Peyer's patch (tissue), 4 donors: ENCODE measurements around the gene AARS2. TPM values are rescaled to one million over a fixed set of nuclear protein-coding genes. Genes with fewer than 3 reads are reported as not detected.

Source experiments
- DNase-seq, 3 donors: peaks; one replicate each; pipeline ENCODE4 v3.0.0-alpha.2; 2017 to 2019
- H3K27ac ChIP-seq, 4 donors: fragments of 200-600 bp; sonication (generic); one replicate each; pipeline ENCODE4 v1.5.1; 2016 to 2019
- H3K27me3 ChIP-seq, 2 donors: fragments of 200-600 bp; sonication (generic); one replicate each; pipeline ENCODE4 v1.5.1; 2019
- H3K36me3 ChIP-seq, 3 donors: fragments of 200-600 bp; sonication (generic); one replicate each; pipeline ENCODE4 v1.5.1; 2016 to 2019
- H3K4me1 ChIP-seq, 4 donors: fragments of 200-600 bp; sonication (generic); one replicate each; pipeline ENCODE4 v1.5.1; 2016 to 2019
- H3K4me3 ChIP-seq, 4 donors: fragments of 200-600 bp; sonication (generic); 1 replicate in 3 of 4; 2 replicates in 1 of 4; pipeline ENCODE4 v1.5.1; 2016 to 2019; ENCODE audit warnings: mild to moderate bottlenecking in 1 of 4
- H3K9me3 ChIP-seq, 4 donors: fragments of 200-600 bp; sonication (generic); one replicate each; pipeline ENCODE4 v1.5.1; 2016 to 2019; ENCODE audit warnings: mild to moderate bottlenecking in 1 of 4
- POLR2A ChIP-seq, 2 donors: fragments of 450-650 bp; IDR thresholded peaks; one replicate each; pipeline ENCODE4 v1.5.1; 2017; ENCODE audit warnings: antibody characterized with exemption in 2 of 2, mild to moderate bottlenecking in 2 of 2, moderate library complexity in 2 of 2
- total RNA-seq, 4 donors: library from RNA; depleted of rRNA; stranded (reverse); fragments of >200 nt; gene quantifications; one replicate each; pipeline ENCODE4 v1.1.0, GENCODE V29; 2016
- TF ChIP-seq, protein P1 (sequence below), 6 experiments: fragments of 450-650 bp in 4 of 6; fragments of 200-600 bp in 2 of 6; sonication (generic) in 1 of 6; IDR thresholded peaks; one replicate each; pipeline ENCODE4 v1.5.1; 2017 to 2019; ENCODE audit warnings: antibody characterized with exemption in 6 of 6, mild to moderate bottlenecking in 3 of 6, moderate library complexity in 1 of 6

AARS2 gene
- total RNA-seq, 4 donors from 2014 or later: 31.5 to 54.7 (median 37.6) TPM

DNA sequence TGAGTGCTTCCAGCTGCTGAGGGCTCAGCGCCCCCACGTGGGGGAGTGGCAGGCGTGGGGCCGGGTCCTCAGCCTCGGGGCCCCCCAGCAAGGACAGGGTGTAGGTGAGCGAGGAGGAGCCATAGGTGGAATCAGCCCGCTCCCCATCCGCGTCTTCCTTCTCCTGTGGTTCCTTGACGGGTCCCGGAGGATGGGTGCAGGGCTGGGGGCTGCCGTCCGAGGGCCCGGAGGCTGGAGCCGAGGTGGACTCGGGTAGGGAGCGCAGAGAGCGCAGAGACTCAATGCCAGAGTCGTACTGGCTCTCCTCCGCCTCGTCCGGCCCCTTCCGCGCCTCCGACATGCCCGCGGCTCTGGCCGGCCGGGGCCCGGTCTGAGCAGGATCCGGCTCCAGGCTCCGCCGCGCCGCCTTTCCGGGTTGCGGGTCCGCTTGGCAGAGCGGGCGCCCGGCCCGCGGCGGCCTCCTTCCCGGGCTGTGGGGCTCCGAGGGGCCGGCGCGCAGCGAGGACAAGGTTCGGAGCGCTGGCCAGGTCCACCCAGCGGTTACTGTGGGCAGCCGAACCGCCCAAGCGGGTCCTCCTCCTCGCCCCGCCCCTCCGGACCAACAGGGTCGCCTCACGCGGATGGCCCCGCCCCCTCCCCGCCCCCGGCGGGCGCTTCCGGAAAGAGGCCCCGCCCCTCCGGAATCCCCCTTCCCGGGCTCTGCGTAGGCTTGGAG, 48.0 kb downstream of the AARS2 start, which contains the start of gene NFKBIE:
Gene NFKBIE, minus strand, starts transcription at position 545 of the 715 bp plus-strand sequence. Its CDS starts 205 bp downstream, at position 340.
- peak within 1 kb of the TSS; percentile 69 to 83 (median 74) for H3K4me3 ChIP-seq
- no peaks in the 10 kb centered on the region for H3K9me3 ChIP-seq
- H3K4me1 ChIP-seq: peaks cover 10 to 35% (median 13%) of the 10 kb centered on the region in 4 donors

DNA sequence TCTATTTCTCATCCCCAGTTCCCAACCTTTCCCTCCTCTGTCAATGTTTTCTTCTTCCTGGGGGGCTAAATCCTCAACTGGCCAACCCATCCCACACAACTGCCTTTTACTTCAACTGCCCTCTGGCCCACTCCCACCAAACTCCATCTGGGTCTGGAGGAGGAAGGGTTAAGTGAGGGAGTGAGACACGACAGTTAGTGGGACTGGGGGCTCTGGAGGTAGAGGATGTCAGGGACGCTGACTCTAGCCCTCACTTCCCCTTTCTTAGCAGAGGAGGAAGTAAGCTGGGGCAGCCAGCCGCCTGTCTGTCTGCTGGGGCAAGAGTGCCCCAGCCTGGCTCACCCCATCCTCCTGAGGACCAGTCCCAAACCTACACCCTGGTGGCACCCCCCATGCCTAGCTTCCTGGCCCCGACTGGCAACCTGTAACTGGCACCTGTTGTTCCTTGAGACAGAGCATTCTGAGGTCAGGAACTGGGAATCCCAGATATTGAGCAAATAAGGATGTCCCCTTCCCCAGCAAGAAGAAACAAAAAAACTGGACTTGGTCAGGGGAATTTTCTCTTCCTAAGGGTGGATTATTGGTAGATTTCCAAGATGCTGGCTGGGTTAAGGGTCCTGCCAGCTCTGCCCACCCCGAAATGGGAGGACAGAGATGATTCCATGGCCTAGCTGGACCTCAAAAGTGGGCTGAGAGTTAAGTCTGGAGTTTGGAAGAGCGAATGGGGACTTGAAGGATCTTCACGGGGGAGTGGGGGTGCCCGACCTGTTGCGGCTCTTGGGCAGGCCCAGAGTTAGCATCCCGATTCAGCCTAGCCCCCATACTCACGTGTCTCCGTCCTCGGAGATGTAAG, 48.8 kb downstream of the AARS2 start:
- Histone ChIP-seq H3K4me1 (peaks cover 10 to 30% (median 15%) of the 10 kb centered on the region in 4 donors), H3K4me3 (peak overlapping the region; percentile 69 to 83 (median 74)), H3K27me3 (no peaks in the 10 kb centered on the region), H3K9me3 (no peaks in the 10 kb centered on the region), H3K36me3 (peaks cover 0 to 15% (median 0%) of the 10 kb centered on the region in 3 donors), H3K27ac (peak overlapping the region; percentile 79 to 99 (median 86))
- TF ChIP-seq, protein P1, sequence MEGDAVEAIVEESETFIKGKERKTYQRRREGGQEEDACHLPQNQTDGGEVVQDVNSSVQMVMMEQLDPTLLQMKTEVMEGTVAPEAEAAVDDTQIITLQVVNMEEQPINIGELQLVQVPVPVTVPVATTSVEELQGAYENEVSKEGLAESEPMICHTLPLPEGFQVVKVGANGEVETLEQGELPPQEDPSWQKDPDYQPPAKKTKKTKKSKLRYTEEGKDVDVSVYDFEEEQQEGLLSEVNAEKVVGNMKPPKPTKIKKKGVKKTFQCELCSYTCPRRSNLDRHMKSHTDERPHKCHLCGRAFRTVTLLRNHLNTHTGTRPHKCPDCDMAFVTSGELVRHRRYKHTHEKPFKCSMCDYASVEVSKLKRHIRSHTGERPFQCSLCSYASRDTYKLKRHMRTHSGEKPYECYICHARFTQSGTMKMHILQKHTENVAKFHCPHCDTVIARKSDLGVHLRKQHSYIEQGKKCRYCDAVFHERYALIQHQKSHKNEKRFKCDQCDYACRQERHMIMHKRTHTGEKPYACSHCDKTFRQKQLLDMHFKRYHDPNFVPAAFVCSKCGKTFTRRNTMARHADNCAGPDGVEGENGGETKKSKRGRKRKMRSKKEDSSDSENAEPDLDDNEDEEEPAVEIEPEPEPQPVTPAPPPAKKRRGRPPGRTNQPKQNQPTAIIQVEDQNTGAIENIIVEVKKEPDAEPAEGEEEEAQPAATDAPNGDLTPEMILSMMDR (IDR thresholded peaks at IDR 0.05): peak in 1 of 6 experiments; percentile 11
- no peak for TF ChIP-seq POLR2A (IDR thresholded peaks at IDR 0.05)
- peak; percentile 61 to 87 (median 82) for DNase-seq

More for the DNA sequence above, 48.0 kb downstream of the AARS2 start, which contains the start of gene NFKBIE:
- DNase-seq: peak; percentile 96 to 98 (median 96)
- peak within 1 kb of the TSS; percentile 79 to 99 (median 86) for H3K27ac ChIP-seq
- H3K36me3 ChIP-seq: peaks cover 0 to 7% (median 0%) of the 10 kb centered on the region in 3 donors
- H3K27me3 ChIP-seq: peaks cover 0 to 6% of the 10 kb centered on the region in 2 donors
- TF ChIP-seq, protein P1 (IDR thresholded peaks at IDR 0.05): peak in 5 of 6 experiments; percentile 8 to 21 (median 10)
- TF ChIP-seq POLR2A (IDR thresholded peaks at IDR 0.05): peak; percentile 71 to 73

DNA sequence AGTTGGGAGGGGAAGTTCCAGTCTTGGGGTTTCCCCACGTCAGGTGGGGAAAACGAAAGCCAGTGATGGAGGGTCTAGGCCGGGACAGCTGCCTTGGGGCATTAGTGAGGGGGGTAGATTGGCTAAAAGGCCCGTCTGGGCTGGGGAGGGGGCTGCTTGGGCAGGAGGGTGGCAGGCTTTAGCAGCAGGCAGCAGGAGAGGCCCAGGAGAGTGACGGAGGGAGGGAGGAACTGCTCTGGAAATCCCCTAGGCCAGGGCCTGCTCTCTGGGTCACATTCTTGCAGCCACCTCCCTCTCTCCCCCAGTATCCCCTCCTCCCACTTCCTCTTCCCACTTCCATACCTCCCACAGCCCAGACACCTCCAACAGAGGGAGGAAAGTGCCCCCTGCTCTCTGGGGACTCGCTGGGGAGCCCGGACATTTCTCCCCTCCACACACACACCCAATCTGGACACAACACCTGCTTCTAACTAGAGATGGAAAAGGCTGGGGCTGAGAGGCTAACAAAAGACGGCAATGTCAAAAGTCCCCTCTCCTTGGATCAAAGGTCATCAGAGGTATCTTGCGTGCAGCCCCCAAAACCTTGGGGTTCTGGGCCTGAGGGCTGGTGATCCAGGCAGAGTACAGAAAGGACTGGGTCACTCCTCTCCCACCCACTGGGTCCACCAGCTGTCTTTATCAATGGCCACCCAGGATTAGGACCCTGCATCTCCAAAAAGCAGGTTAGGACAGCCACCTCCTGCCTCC, 49.6 kb downstream of the AARS2 start:
- peak in 2 of 3 donors; percentile 51 to 52 for DNase-seq
- no peaks in the 10 kb centered on the region for H3K27me3 ChIP-seq

DNA sequence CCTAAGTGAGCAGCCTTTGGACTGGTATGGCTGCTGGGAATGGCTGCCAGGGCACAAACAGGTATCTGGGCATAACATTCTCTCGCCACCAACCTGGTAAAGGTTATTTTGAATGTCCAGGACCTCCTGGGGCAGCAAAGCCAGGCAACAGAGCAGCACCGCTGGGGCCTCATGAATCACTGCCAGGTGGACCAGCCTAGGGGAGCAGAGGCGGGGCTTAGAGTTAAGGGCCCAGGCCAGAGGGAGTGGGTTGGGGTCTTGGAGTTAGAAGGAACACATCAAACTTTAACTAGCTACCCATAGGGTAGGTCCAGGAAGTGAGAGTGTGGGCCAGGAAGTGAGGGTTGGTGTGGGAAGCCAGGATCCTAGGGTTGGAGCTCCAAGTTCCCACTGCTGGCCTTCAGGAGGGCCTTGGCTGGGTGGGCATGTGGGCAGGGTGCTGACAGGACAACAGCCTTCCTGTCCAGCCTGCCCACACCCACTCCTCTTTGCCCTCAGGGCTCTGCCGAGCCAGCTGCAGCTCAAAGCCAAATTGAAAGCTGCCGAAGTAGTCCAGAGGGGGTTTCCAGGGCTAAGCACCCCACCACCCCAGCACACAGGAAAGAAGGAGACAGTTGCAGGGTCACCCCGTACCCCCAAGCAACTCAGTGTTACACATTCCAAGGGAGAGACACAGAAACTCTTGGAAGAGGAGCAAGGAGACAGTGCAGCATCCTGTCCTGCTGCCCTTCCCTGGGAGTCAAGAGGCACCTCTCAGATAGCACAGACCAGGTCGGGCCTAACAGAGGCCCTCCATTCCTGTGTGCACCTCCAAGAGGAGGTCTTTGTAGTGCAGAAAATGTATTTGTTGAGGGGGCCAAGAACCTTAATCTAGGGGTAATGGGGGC, 50.4 kb downstream of the AARS2 start:
- Histone ChIP-seq H3K4me3 (peak overlapping the region; percentile 69 to 83 (median 74)), H3K9me3 (no peaks in the 10 kb centered on the region), H3K27me3 (no peaks in the 10 kb centered on the region), H3K36me3 (peaks cover 0 to 20% (median 0%) of the 10 kb centered on the region in 3 donors), H3K27ac (peak overlapping the region; percentile 9 to 99 (median 86)), H3K4me1 (peaks cover 10 to 37% (median 16%) of the 10 kb centered on the region in 4 donors)
- TF ChIP-seq, protein P1 (IDR thresholded peaks at IDR 0.05): no peak
- TF ChIP-seq POLR2A (IDR thresholded peaks at IDR 0.05): no peak
- peak in 2 of 3 donors; percentile 30 to 34 for DNase-seq

More for the DNA sequence above, 49.6 kb downstream of the AARS2 start:
- peak overlapping the region; percentile 79 to 99 (median 86) for H3K27ac ChIP-seq
- H3K9me3 ChIP-seq: no peaks in the 10 kb centered on the region
- TF ChIP-seq, protein P1 (IDR thresholded peaks at IDR 0.05): no peak
- TF ChIP-seq POLR2A (IDR thresholded peaks at IDR 0.05): no peak
- peak overlapping the region; percentile 69 to 83 (median 74) for H3K4me3 ChIP-seq
- H3K4me1 ChIP-seq: peaks cover 10 to 30% (median 15%) of the 10 kb centered on the region in 4 donors
- H3K36me3 ChIP-seq: peaks cover 0 to 17% (median 0%) of the 10 kb centered on the region in 3 donors
